HG02642 (cell line): Measurements from ENCODE around the gene RFC4.
"Not testable (repeated sequence)": the region's sequence is repeated elsewhere in the genome, so short reads cannot be mapped to it uniquely, and the experiment has no call there.

Experiments used
- ATAC-seq: cut with Tn5 transposase; IDR thresholded peaks from one replicate; pipeline ENCODE4 v1.9.1; 2021; ENCODE audit warnings: mild to moderate bottlenecking; ENCODE audit not compliant: unreplicated experiment, poor library complexity

Gene RFC4

DNA sequence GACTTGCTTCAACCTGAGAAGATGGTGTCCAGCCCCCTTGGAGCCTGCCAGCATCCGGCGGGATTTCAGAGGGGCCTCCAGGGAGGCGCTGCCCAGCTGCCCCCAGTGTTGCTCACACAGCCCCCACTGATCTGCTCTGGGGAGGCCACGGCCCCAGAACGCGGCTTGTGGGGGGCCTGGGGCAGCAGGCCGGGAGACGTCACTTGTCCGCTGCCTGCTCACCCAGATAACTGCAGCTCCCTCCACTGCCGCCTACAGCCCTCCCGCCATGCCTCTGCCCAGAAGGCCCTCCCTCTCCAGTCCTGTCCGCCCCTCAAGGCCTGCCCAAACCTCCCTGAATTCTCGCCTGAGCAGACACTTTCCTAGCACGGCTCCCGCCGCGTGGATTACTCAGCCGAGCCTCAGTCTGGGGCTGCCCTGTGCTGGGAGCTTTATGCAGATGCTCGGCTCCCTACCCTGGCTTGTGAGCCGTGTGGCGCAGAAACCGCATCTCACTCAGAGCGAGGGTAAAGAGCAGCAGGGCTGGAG, 19.1 kb upstream of the RFC4 start:
- no peak for ATAC-seq

GRCh38 chr3:186824430-186825139, 18.3 kb upstream of the RFC4 start:
- ATAC-seq = no peak

- ATAC-seq = no peak
These were observed 17.1 kb upstream of the RFC4 start for GRCh38 chr3:186823386-186823785.

- ATAC-seq = not testable (repeated sequence)
These were observed 16.1 kb upstream of the RFC4 start for GRCh38 chr3:186822388-186822759.

DNA sequence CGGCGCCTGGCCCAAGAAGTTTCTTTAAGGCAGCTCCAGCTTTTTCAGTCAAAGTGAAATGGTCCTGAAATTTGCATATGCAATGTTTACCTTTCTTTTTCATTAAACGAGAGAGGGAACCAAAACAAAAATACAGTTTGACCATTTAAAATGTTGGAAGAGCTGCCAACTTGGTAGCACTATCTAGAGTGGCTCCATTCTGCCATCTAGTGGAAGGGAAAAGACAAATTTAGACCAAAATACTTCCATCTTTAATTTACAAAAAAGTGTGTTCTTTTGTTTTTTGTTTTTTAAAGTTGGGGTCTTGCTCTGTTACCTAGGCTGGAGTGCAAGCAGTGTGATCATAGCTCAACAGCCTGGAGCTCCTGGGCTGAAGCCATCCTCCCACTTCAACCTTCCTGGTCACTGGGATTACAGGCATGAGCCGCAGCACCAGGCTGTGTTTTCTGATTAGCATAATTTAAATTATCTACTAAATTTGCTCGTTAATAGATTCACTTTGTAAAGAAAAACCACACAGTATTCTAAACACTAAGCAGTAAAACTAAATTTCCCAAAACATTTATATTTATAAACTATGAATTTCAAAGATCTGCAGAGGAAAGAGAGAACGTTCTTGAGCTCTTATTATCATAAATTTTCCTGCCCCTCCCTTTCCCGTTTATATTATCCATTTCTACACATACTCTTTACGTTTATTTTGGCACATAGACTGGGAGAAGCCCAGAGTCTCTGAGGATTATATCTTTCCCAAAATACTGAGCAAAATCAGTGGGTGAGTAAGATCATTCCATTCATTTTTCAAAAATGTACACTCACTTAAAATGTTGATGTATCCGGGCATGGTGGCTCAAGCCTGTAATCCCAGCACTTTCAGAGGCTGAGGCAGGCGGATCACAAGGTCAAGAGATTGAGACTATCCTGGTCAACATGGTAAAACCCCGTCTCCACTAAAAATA, 15.4 kb upstream of the RFC4 start:
- ATAC-seq = no peak

- ATAC-seq = no peak
These were observed 12.7 kb upstream of the RFC4 start for GRCh38 chr3:186818956-186819355.

DNA sequence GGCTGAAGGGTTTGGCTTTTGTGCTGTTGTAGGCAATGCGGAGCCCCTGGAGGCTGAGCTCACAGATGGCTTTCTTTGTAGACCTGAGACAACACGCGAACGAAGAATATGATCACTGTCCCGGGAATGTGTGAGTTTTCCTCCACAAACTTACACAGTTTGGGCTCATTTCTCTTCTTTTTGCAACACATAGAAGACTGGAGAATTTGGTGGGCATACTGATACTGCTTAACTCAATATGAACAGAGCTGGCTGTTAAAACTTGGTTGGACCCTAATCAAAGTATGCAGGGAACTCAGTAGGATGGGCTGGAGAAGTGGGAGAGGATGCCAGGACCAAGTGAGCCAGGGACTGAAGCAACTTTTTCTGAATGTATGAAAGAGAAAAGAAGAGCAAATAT, 12.2 kb upstream of the RFC4 start:
- no peak for ATAC-seq

DNA sequence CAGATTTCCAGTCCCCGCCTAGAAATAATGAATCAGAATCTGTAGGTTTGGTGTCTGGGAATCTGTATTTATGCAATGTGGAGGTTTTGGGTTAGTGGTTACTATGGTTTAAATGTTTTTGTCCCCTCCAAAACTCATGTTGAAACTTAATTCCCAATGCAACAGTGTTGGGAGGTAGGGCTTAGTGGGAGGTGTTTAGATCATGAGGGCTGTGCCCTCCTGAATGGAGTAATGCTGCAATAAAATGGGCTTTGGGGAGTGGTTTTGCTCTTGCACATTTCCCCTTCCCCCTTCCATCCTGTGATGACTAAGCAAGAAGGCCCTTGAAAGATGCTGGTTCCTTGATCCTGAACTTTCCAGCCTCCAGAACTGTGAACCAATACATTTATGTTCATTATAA, 9.2 kb upstream of the RFC4 start:
- ATAC-seq = no peak

GRCh38 chr3:186814100-186814499, 7.8 kb upstream of the RFC4 start:
- no peak for ATAC-seq

DNA sequence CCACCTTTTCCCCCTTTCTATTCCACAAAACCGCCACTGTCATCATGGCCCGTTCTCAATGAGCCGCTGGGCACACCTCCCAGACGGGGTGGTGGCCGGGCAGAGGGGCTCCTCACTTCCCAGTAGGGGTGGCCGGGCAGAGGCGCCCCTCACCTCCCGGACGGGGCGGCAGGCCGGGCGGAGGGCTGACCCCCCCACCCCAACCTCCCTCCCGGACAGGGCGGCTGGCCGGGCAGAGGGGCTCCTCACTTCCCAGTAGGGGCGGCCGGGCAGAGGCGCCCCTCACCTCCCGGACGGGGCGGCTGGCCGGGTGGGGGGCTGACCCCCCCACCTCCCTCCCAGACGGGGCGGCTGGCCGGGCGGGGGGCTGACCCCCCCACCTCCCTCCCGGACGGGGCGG, 5.0 kb upstream of the RFC4 start:
- not testable (repeated sequence) for ATAC-seq

GRCh38 chr3:186810336-186810996, 4.2 kb upstream of the RFC4 start:
- no peak for ATAC-seq

DNA sequence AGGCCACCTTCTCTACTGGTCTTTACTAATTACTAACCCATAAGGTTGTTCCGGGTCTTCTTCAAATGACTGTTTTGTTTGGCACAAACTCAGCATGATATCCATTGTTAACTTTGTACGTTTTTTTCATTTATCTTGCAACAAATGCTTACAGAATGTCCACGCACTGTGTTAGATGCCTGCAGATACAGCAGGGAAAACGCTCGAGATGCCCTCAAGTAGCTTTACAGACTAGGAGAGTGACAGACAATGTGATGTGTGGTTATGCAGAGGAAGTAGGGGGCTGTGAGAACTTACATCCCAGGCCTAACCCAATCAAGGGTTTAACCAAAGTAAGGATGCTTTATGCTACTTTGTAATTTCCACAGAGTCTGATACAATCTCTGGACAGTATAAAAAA, 949 bp upstream of the RFC4 start:
- ATAC-seq = no peak

DNA sequence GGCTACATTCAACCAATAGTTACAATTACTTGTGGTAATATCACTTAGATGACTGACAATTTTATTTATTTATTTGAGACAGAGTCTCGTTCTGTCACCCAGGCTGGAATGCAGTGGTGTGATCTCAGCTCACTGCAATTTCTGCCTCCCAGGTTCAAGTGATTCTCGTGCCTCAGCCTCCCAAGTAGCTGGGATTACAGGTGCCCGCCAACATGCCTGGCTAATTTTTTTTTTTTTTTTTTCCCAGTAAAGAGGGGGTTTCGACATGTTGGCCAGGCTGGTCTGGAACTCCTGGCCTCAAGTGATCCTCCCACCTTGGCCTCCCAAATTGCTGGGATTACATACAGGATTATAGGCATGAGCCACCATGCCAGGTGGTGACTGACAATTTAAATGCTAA, 2.8 kb downstream of the RFC4 start:
- ATAC-seq = not testable (repeated sequence)

- ATAC-seq = no peak
These were observed 3.6 kb downstream of the RFC4 start for GRCh38 chr3:186802701-186803100.

DNA sequence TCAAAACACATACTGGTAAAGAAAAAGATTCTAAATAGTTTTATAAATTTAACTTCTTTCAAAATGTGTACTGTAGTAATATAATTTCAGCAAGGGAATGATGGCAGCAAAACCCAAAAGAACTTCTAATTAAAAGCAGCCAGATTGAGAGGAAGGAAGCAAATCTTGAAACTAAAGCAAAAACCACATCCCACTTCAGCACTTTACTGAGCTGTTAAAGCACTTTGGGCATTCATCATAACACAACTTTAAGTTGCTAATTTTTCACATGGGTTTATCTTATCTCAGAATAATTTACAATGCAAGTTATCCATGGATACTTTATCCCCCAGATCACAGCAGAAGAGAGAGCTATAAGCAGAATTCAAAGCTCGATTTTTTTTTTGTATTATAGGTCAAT, 6.0 kb downstream of the RFC4 start:
- no peak for ATAC-seq

DNA sequence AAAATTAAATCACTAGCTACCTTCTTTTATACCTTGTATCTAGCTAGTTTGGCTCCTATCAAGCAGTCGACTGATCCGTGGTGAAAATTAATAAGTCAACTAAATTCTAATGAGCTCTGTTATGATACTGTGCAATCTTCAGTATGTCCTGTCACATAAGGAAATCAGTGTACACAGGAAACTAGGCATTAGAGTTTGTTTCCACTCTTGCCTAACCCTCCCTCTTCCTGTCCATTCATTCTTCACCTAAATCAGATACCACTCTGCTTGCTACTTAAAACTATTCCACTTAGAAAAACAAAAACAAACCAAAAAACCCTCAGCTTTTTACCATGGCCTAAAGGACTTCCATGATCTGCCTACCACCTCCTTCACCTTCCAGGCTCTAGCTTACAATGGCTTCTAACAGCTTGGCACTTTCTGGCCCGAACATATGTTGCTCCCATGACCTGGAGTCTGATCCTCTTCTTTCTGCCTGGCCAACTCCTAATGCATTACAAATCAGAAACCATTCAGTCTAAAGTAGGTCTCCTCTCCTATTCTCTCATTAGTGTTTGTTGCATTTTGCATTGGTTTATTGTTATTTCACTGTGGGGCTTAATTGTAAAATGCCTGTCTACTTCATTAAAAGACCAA, 7.9 kb downstream of the RFC4 start:
- ATAC-seq = no peak

- ATAC-seq = no peak
These were observed 15.9 kb downstream of the RFC4 start for GRCh38 chr3:186790261-186790981.

DNA sequence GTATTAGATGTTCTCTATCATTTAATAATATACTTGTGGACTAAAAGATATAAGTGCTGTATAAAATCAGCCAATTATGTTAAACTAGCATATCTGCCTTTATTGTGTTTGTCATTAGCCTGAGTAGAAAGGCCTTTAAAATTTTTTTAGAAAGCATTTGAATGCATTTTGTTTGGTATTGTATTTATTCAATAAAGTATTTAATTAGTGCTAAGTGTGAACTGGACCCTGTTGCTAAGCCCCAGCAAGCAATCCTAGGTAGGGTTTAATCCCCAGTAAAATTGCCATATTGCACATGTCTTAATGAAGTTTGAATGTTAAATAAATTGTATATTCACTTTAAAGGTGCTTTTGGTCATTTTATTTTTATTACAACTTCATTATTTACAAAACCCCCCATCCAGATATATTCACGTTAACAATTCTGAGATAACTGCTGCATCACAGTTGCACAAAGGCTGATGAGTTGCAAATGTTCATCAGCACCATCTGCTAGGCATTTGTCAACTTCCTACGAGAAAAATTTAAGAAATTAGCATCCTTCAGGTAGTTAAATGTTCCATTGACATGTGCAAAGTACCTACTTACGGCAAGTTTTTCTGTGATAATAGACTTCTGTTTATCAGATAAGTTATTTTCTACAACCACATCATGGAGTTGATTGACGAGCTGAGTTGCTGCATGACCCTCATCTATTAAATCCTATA, 16.6 kb downstream of the RFC4 start:
- ATAC-seq = no peak
